ENCODE data around the gene NRGN.
"Not testable (repeated sequence)": the region's sequence is repeated elsewhere in the genome, so short reads cannot be mapped to it uniquely, and the experiment has no call there.

NRGN gene

DNA sequence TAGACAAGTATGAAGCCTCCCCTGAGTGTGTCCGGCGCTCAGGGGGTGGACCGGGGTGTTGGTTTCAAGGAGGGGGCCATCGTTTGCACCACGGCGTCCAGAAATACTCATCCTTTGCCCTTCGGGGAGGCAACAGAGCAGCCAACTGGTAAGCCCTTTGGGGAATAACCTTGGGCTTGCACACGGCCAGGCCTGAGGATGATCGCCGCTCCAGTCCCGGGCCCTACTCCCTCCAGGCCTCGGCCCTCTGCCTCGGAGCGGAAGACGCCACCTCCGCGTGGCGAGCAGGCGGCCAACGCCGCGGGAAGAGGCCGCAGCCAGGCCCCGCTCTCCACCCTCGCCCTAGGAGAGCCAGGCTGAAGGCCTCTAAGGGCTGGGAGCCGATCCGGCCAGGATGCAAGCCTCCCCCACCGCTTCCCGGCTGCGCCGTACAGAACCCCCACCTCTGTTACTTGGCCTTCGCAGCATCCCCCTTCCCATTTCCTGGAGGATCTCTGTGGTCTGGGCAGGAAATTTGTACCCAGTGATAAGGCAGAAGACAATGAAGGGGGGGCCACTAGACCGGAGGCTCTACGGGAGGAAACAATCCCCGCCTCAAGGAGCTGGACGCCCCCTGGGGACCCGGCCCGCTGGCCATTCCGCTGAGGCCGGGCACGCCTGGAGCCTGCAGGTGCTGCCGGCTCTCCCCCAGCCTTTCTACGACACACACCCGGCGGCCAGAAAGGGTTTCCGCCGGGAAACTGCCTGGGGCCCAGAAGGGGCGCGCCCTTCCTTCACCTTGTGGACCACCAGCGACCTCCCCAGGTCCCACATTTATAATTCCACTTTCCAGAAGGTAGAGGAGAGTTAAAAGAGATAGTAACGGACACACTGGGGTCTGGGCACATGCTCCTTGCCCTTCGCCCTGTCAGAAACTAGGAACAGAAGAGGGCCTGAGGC is 19.8 kb downstream of the NRGN start:
- DNase-seq: no peak

DNA sequence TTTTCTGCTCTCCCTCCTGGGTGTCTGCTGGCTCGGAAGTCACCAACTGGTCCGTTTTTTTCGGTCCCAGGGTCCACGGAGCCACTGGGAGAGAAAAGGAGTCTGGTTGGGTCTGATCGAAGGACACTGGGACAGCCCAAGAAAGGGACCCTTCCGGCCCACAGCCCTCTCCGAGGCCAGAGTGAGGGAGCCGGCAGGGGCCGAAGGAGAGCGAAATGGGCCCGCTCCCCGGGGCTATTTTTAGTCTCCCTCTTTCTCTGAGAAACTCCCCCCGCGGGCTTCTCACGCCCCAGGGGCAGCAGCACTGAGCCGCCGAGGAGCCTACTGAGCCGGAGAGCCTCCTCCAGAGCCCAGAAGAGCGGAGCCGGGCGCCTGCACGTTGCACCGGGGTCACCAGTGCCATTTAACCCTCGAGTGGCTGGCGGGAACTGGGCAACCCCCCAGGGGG is 20.5 kb downstream of the NRGN start:
- DNase-seq: no peak

DNA sequence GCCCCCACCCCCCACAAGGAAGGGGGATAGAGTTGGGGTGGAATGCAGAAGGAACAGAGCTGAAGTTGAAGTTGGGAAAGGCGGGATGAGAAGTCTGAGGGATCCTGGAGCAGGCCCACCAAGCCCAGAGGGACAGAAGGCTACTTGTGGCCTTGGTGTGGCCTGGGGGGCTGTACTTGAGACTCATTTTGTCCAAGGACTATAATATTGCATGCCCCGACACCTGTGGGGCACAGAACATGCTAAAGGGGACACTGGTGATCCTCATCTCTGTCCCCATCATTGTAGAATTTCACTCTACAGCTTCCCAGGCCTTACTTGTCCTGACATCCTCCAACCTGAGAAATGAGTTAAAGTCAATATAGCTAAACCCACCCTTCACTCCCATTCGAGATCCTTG is 21.1 kb downstream of the NRGN start:
- no peak for DNase-seq

DNA sequence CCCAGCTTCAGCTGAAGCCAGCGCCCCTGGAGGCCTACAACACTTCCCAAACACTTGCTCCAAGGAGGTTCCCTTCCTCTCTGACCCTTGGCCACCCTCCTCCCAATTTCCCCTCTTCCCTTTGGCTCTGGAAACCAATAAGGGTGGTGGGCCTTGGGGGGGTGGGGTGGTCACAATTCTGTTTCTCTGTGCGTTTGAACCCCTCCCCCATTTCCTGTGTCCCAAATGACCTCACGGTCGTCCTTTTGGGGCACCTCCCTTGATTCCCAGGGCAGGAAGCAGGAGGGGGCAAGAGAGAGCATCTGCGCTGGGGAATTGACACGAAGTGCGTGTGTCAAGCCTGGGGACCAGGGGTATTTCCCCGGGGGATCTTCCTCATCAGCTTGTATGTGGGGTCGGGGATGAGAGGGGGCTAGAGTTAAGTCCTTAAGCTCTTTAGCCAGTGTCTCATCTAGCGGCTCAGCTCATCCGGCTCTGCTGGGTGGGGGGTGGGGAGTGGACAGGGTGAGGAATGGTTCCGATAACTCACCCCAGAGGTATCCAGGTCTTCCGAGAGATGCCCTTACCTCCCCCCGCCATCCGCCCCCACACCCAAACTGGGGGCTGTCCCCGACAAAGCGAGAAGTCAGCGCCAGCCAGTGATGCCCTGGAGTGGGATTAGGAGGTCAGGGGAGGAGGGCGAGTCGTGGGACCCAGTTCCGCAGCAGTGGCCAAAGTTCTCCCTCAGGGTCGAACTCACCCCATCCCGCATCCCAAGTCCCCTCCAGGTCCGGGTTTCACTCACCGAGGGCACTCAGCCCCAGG is 21.8 kb downstream of the NRGN start:
- DNase-seq: no peak

DNA sequence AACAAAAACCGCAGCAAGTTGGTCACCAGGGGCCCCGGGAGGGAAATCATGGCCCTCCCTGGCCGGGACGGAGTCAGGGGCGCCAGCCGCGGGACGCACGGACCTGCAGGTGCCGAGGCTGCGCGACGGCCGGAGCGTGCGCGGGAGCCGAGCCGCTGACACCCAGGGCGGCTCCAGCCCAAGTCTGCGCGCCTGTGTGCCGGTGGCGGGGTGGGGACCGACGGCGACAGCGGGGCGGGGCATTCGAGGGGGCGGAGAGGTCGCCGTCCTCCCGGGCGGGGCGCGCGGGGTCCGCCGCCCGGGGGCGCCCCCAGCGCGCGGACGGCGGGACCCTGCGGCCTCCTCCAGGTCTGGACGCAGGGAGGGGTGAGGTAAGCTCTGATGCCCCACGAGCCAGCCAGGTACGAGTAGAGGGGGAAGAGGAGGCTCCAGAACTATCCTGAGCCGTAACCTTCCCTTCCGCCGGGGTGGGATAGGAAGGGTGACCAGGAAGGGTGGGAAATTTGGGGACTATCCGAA is 22.4 kb downstream of the NRGN start, which contains the start of gene ESAM:
Gene ESAM (minus strand): TSS at position 186 of the 519 bp plus-strand sequence. CDS start 136 bp downstream, at position 50.
- no peak for DNase-seq

DNA sequence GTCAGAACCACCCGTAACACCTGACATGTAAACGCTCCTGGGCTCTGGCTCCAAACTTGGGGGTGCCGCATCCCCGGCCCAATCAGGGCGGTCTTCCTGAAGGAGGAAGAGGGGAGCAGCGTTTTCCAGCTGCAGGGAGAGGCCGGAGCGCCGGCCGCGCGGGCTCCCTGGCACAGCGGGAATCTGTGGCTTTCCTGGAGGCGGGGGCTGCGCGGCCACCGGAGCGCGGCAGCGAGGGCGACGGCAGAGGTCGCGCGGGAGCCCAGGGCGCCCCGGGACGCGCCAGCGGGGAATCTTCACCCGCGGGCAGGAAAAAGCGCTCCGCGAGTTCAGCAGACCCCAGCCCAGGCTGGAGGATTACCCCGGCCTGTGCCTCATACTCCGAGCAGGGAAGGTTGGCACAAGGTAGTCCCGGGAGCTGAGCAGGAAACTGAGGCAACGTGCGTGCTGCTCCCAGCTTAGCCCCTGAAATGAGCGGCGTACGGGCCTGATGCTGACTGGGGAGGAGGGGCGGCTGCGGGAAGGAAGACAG is 22.9 kb downstream of the NRGN start:
- no peak for DNase-seq

DNA sequence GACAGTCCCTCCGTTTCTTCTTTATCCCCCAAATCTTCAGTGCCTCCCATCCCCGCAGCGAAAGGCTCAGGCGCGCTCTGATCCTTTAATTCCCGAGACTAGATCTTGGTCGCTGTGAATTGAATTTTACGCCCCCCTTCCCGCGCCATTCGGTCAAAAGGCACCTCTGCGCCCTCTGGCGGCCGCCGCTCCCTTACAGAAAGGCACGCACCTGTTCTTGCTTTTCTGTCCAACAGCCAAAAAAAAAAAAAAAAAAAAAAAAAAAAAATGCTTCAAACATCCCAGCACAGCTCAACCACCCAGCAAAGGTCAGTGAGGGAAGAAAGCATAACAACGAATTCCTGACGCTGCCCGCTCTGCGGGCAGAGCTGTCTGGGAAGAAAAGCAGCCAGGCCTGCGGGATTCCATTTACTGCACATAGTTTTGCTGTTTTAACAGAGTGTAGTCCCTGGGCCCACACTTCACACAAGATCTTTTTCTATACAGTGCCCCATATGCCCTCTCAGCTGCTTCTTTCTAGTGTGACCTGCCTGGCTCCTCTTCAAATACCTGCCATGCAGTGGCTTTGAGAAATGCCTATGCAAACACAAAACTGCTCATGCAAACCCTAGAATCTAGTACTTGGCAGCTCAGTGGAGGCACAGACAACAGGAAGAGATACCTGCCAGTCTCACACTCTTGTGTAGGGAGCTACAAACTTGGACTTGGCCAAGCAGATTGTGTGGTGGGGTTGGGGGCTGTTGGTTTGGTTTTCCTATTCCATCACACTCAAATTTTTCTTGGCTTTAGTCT is 23.6 kb downstream of the NRGN start:
- DNase-seq: no peak

DNA sequence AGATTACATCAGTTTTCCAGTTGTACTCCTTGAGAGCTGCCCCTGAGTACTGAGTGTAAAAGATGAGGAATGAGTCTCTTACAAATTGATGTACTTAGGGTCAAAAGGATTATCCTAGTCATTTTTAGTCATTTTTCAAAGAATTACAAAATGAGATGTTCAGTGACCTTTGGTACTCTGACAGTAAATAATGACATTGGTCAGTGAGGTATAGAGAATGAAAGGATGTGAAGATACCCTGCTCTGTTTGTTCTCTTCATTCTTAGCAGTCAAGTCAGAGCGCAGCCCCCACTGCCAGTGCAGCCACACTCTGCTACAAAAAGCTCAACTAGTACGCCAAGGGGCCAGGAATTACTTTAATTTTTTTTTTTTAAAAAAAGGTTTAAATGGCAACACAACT is 26.4 kb downstream of the NRGN start:
- no peak for DNase-seq

DNA sequence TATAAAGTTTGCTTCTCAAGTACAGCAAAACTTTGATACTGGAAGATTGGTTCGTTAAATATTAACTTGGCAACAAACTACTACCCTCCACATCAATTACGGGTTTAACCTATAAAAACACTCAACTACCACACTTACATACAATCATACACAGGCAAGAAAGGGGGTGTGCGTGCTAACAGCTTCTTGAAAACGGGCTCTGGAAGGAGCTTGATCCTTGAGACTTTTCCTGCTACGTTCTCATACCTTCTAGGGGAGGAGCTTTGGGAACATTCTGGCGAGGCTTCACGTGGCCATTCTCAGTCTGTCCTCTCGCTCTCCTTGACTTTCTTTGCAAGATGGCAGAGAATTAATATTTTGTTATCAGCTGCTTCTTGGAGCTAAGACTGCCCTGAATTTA is 29.2 kb downstream of the NRGN start:
- no peak for DNase-seq

DNA sequence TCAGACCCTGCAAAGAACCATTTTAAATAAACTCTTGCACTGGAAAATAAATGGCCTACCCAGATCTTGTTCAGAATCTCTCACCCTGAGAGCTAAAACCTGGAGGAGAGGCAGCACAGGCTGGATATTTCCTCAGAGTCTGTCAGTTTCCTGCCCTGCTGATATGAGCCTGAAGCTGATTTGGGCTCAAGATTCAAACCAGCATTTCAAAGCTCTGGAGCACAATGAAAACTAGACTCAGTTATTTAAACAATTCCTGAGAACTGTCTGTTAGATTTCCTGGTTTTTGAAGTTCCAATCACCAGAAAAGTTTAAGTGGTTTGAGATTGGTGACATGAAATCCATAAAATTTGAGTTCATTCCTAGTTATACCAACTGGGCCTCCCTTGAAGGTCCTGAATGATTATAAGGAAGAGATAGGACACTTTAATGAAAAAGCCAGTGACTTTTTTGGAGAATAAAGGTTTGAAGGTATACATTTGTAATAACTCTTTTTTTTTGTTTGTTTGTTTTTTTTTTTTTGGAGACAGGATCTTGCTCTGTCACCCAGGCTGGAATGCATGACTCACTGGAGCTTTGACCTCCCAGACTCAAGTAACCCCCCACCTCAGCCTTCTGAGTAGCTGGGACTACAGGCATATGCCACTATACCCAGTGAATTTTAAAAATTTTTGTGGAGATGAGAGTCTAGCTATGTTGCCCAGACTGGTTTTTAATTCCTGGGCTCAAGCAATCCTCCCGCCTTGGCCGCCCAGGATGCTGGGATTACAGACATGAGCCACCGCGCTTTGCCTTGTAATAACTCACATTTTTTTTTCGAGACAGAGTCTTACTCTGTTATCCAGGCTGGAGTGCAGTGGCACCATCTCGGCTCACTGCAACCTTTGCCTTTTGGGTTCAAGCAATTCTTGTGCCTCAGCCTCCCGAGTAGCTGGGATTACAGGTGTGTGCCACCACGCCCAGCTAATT is 30.3 kb downstream of the NRGN start:
- no peak for DNase-seq

DNA sequence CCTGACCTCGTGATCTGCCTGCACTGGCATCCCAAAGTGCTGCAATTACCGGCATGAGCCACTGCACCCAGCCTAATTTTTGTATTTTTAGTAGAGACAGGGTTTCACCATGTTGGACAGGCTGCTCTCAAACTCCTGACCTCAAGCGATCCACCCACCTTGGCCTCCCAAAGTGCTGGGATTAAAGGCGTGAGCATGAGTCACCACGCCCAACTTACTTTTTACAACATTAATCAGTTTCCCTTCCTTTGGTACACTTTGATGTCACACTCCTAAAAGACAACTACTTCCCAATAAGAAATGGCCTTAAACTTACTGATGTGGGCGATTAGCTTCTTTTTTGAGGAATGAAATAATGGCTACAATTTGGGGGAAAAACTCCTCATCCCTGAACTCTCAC is 31.2 kb downstream of the NRGN start:
- not testable (repeated sequence) for DNase-seq

DNA sequence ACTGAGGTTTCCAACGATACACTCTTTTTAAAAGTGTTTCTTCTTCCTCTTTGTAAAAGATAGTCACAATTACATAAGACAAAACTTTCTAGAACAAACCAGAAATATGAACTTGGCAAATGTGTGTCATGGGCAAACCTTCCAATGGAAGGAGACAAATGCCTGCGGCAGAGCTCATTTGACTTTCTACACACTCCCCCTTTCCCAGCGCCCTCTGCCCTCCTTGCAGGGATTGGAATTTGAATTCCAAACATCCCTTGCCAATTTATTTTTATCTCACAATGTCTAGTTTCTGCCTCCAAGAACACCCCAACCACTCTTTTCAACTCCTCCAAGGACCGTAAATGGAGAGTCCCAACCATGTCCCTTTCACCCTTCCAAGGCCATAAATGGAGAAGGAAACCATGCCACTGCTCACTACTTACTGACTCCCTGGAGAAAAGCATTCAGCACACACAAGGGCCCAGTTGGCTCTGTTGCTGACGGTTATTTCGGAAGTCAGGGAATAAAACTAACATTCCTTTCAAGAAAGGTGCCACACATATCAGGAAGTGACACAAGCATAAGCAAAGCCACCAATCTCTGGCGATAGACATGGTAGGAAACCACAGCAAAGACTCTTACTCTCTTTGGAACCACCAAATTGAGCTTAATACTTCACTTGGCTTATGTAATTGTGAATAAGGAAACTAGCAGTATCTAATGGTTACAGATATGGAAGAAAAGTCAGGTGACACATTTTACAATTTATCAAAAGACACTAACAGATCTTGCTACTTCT is 37.3 kb downstream of the NRGN start:
- no peak for DNase-seq

DNA sequence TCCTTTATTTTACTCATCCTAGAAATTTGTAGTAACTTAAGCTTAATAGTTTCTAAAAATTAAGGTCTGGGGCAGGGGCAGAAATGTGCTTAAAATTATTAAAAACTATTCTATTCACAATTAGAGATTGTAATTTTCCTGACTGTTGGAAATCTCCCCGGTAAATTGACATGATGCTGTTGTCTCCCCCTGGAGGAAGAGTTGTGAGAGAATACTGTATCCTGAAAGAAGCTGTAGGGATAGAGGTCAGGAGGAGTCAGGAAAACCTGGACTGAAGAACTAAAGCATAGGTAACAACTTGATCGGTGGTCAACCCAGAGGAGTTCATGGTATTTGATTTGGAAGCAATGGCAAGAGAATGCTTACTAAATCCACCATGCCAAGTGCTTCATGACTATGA is 38.5 kb downstream of the NRGN start:
- no peak for DNase-seq

DNA sequence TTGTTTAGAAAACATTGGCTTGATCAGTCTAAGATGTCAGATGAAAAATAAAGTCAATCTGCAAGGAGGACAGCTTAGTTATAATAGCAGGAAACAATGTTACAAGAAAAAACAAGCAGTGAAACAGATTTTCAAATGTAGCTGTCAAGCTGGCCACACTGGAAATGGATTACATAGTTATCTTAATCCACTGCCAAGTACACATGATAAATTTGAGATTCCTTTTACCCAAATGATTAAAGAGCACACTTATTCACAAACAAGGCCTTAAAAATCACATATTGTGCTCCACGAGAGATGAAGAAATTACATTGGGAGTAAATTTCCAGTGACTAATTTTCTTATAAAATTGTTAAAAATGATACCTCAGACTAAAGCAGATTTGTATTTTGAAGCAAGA is 39.8 kb downstream of the NRGN start:
- DNase-seq: no peak

DNA sequence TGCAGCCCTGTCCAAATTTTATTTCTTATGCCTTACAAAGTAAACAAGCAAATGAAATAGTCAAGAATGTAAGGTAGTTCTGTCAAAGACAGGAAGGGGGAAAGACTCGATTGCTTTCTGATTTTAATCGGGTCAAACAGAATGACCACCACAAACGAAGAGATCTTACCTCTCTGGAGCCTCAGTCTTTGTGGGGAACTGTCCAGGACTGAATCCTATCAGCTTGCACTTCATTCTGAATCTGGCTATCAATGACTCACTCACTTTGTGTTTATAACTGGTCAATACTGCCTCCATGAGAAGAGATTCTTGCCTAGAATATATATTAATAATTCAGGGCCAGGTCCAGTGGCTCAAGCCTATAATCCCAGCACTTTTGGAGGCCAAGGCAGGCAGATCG is 43.3 kb downstream of the NRGN start:
- DNase-seq: no peak

DNA sequence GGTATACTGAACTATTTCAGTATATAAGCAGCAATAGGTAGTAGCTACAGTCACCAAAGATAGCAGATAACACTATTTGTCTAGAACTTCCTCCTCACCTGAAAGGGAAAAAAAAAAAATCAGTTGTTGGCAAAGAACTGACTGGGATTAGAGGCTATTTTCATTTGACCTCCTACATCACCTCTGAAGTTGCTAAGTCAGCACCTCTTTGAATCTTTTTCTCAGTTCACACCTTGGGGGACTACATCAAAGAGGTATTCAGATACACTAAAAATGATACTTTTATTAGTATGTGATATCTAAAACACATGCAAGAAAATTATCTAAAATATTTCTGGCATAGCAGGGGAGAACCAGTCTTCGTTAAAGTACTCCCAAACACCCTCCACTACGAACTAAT is 44.3 kb downstream of the NRGN start:
- DNase-seq: no peak

DNA sequence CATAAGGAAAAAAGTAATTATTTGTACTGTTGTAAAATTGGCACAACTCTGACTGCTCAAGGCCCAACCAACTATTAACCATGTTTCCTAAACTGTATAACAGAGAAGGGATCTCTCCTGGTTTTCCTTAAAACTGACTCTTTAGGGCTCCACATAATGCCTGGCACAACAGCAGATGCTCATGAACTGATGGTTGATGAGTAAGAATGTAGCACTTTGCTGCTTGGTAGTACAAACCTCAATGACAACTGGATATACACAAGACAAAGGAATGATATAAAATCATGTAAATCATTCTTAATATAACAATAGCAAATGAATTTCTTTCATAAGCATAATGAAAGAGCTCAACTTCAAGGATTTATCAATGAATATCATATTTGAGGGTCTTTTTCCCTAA is 48.8 kb downstream of the NRGN start:
- no peak for DNase-seq

DNA sequence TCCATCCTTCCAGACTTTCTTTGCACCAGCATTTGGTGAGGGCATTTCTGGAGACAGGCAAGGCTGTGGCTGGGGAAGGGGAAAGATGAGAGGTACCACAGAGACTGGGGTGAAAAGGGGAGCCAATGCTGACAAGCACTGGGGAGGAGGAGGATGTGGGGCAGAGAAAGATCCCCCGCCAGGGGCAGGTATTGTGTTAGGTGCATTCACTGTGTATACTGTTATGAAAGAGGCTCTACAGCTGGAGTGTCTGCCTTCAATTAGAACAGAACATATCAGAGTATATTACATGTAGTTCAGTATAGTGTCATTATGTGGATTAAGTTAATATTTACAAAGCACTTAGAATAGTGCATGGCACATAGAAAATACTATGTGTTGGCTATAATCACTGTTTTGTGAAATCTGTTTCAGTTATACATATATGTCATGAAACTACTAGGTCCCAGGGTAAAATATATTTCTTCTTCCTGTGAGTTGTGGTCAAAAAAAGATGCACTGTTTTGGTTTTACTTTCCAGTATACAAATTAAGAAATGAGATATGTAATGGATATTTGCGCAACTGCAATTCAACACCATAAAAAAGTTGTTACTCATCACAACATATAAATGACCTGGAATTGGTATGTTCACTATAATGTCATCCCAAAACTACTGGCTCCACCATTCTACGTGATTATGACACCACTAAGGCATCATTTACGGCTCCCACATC is 52.0 kb downstream of the NRGN start:
- DNase-seq: no peak

DNA sequence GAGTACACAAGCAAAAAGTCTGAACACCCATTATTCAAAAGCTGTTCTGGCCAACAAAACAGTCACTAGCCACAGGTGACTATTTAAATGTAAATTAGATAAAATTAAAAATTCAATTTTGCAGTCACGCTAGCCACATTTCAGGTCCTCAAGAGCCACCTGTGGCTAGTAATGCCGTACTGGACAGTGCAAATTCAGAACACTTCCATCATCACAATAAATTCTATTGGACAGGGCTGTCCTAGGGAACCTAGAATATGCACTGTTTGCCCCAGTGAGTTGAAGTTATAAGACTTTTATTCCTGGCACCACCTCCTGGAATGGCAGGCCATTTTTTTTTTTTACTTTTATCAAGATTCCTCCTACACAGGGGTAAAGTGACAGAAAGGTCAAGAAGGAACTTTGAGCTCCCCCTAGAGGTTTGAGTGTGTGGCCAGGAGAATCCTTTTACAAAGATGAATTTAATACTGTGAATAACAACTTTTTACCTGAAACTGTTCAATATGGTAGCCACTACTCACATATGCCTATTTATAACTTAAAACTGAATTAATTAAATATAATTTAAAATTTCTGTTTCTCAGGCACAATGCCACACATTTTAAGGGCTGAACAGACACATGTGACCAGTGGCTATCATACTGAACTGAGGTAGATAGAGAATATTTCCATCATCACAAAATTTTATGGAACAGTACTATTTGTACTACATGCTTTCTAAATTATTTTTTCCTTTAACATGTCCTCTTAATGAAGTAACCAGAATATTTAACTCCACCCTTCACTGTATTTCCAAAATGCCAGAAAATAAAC is 53.9 kb downstream of the NRGN start:
- DNase-seq: no peak
